DMS 273 (cell line): ENCODE results near the gene STK38.

ENCODE experiments used
- DNase-seq: peaks from one replicate; lab custom pipeline; 2025; ENCODE audit not compliant: unreplicated experiment; lab: John Stamatoyannopoulos, UW

STK38 gene

DNA sequence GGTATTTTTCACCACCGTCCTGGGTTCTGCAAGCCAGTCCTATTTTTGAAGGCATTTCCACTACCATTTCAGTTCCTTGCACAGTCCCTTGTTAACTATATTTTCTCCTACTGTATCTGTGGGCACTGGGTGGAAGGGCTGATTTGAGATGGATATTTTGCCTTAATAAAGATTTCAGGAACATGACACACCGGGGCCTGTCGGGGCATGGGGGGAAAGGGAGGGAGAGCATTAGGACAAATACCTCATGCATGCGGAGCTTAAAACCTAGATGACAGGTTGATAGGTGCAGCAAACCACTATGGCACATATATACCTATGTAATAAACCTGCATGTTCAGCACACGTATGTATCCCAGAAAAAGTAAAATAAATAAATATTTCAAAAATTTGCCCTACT is 22.4 kb downstream of the STK38 start:
- no peak for DNase-seq

DNA sequence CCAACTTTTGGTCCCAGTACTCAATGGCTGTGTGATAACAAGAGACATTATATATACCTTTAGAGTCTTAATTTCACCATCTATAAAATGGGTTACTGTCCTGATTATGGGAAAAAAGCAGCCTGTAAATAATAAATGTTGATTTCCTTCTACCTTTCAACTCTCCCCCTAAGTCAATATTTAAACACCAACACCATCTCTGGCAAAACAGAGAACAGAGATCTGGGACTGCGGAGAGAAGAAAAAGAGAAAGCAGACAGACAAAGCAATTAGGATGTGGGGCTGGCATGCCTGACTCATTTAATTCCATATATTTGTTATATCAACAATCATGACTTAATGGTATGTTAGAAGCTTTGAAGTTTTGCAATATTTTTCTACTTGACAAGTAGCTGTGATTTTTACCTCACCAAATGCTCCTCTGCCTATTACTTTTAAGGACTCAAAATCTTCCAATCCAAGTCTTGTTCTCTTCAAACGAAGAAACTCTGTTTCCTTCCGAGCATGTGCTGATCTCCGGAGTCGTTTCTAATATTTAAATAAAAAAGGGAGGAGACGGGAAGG is 23.3 kb downstream of the STK38 start:
- DNase-seq, result no peak

DNA sequence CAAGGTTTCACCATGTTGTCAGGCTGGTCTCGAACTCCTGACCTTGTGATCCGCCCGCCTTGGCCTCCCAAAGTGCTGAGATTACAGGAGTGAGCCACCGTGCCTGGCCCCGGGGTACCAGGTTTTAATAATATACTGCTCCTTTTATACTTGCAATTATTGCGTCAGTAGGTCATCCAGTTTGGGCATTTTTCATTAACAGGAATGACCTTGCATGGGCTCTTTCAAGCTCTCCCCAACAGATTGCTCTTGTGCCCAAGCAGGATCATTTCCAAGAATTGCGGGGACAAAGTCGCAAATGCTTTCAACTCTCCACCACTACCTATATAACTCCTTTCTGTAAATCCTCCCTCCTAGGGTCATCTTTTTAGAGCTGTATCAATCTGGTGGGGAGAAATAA is 23.8 kb downstream of the STK38 start:
- no peak for DNase-seq

DNA sequence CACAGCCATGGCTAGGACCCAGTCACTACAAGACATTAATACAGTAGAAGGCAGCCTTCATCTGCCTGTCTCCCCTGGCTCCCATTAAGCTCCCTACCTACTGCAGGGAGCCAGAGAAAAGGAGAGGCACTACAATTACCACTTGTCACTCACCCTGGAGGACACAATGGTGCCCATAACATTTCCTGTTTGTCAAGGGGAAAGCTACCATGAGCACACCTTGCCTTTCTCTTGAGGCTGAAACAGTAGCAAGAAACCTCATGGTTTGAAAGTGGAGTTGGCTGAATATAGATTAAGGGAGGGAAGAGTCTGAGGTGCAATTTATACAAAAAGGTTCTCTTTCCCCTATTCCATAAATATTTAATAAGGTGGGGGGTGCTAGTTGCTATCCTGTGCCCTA is 27.9 kb downstream of the STK38 start:
- DNase-seq, result no peak

DNA sequence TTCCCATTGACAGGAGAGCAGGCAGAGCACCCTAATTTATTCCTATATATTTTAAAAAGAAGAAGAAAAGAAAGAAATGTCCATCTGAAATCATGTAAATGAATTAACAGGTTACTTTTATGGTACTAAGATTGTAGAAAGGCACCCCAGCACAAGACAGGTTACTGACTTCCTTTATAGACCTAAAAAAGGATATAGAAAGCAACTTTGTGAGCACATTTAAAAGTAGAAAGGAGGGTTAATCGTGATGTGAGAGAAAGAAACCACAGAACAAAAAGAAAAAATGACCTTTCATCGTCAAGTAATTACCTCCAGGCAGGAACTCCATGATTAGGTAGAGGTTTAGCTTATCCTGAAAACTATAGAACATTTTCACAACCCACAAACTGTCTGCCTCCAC is 29.9 kb downstream of the STK38 start:
- no peak for DNase-seq

DNA sequence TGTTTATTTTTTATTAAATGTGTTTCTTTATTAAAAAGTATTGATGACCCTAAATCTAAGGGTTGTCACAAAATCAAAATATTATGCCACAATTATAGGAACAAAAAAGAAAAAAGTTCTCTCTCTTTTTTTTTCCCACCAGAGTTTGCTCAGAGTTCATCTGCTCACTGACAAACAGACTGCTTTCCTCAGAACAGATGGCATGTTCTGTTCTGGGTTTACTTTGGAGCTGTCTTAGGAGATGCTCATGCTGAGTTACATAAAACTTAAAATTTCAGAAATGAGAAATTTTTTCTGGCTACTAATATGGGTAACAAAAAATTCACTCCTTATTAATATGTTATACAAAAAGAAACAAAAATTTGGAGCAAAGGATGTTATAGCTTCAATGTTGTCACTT is 30.3 kb downstream of the STK38 start:
- peak; percentile 20 for DNase-seq

DNA sequence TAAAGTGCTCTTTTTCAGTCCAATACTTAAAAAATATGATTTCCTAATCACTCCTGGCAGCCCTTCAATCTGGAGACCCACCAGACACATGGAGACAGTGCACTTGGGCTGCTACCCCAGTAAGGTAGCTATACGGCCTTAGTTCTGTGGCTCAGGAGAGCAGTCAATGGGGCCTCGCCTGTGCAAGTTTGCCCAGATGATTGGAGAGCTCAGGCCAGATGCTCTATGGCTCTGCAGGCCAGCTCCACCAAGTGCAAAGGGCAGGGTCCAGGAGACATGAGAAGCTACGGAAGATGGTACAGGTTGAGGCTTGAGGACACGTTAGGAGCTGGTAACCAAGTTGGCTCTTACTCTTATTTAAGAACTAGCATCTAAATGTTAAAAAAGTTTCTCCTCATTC is 30.7 kb downstream of the STK38 start:
- peak; percentile 15 for DNase-seq

DNA sequence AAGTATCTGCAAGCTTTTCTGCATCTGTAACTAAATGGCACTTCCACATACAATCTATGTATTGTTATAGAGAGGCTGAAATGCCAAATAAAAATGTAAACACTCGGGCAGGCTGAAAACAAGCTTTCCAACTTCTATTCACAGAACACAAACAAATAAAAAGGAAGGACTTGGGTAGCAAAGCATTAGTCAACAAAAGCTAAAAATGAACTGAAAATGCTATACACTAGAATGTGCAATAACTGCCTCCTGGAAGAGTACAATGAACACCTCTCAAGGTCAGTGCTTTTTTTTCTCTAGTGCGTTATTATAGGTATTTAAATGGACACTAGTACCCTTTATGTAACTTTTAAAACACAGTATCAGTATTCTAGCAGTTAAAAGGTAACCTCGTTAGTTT is 31.4 kb downstream of the STK38 start:
- no peak for DNase-seq

DNA sequence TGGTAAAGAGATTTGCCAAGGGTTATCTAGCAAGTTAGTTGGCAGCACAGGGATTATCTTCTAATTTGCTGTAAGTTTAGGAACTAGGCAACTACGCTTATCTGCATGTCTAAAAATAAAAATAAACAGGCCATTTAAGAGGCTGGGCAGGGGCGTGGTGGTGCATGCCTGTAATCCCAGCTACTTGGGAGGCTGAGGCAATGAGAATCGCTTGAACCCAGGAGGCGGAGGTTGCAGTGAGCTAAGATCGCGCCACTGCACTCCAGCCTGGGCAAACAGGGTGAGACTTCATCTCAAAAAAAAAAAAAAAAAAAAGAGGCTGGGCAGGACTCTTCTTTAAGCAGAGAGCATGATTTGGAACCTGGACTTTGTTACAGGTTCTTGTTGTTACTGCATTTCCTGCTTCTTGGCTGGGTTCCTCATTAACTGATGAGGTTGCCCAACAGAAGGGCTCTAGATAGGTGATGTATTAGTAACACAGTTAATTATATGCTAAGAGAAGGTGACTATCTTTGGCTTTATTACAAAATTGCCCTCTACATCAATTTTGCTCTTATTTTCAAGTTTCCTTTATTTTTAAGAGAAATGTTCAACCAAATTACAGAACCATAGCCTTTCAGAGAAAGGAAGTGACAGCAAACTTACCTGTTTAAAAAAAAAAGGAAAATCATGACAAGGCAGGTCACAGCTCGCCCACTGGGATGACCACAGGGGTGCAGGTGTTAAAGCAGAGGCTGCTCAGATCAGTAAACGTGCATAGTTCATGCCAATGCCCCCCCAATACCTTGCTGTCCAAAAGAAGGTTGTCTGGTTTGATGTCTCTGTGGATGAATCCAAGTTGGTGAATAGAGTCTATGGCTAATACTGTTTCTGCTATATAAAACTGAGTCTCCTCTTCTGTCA is 32.5 kb downstream of the STK38 start:
- DNase-seq, result no peak

DNA sequence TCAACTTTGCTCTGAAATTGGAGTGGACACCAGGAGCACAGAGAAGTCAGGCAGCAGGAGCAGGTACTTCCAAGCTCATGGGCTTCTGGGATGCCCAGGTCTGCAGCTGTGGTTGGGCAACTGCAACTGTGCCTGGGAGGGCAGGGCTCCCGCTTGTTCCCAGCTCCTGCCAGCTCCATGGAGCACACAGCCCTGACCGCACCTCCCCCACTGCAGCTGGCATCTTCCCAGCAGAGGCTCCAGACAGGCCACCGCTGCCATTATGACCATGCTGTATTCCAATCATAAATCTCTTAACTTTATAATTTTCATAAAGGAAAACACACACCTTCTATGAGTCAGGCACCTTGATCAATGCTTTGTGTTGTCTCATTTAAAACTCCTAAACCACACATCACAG is 36.9 kb downstream of the STK38 start:
- no peak for DNase-seq

DNA sequence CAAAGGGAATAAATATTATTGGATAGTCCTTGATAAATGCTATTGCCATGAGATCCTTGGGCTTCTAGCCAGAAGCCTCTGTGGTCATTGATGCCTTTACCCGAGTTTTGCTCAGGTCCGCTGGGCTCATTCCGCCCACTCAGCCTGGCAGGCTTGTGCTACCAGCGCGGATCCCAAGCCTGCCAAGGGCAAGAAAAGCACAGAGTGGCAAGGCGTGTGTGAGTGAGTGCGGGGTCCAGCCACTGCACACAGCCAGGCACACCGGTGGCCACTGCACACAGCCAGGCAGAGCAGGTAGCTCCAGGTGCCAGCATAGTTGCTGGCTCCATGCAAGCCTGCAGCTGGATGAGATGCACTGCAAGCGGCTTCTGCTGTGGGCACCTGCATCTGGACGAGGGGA is 38.7 kb downstream of the STK38 start:
- no peak for DNase-seq

DNA sequence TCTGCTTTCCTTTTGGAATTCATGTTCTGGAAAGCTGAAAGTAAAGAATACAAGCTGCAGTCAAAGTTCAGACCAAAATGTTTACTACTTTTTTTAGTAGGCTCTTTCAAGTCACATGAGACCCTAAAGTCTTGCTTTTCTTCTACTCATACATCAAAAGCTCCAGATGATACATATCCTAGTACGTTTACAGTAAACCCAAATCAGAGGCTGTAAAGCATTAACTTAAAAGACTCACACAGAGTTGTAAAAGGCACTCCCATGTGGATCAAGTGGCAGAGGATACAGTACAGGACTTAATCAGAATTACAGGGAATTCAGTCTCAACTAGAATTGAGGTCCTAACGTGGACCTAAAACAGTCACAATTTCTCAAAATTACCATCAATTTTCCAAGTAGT is 40.7 kb downstream of the STK38 start:
- DNase-seq, result no peak

DNA sequence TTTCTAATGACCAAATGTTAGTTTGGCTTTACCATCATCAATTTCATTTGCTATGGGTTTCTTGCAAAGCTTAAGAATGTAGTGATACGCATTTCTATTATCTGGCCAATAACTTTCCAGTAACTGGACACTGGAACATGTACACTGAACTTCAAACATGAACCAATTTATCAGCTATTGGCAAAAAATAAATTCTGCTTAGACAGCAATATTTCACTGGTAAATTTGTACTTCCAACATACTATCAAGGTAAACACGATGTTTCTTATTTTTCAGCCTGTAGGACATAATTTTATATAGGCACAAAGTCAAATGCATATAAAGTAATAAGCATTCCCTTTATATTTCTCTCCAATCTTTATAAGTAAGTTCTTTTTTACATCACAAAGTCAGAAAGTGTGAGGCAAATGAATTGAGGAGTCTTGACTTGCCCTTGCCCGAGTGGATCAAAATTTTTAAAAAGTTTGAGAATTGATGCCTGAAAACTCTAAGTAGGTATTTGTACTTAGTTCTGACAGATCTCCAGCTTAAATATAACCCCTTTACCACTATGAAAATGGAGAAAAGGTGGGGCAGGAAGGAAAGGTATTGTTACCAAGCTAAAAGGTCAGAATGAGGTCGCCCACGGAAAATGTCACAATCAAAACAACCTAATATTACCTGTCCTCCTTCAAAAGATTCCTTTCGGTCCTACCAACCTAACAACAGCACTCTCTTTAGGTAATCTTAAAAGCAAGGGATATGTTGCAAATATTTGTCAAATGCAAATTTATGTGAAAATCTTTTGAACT is 41.3 kb downstream of the STK38 start:
- no peak for DNase-seq

DNA sequence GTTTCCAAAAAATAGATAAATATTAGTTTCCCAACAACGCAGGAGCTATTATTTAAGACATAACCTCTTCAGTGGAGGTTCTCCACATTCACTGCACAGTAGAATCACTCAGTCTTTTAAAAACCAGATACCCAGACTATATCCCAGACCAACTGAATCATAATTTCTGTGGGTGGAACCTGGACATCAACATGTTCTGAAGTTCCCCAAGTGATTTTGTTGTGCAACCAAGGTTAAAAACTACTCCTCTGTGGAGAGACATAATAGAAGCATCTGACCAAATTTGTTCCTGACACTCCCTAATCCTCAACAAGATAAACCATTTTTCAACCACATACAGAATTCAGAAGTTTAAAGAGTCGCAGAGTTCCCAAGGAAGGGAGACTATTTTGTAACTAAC is 42.3 kb downstream of the STK38 start:
- DNase-seq, result no peak

DNA sequence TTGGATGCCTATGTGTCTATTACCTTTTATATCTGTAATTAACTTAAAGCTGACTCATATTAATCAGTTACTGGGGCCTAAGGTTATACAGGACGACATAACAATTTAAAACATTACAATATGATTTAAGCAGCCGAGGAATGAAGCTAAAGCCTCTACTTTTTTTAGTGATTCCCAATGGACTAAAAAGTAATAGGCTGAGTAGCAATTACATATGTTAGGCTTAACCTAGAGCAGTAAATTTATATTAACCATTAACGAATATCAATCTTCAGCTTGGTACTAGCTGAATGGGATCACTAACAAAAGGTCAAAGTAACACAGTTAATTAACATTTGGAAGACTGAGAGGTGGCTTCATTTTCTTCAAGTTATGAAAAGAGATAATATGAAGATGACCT is 43.1 kb downstream of the STK38 start:
- no peak for DNase-seq

DNA sequence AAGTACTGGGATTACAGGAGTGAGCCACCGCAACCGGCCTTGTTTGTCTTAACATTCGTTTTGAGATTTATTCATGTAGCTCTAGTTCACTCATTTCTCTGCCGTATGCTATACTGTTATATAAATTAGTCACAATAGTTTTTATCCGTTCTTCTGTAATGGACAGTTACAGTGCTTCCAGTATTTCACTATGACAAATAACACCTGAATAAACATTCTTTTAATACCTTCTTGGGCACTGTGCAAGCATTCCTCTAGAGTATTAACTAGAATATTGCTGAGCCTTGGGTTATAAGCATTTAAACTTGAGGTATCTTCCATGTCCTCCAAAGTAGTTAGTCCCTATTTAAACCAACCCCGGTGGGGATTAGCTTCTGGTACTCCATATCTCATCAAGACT is 45.6 kb downstream of the STK38 start:
- no peak for DNase-seq

DNA sequence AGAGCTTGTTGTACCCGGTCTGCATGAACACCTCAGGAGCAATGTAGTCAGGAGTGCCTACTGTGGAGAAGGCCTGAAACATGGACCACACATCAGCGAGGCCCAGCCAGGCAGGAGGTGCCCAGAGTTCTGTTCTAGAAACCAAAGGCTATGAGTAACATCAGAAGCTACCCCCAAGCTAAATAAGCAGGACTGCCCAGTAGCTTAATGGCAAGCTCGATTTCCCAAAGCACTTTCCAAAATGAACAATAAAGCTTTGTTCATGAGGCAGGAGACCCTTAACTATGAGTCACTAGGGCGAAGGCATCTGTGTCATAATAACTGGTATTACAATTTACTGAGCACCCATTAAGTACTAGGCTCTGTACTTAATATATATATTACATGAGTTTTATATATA is 47.4 kb downstream of the STK38 start:
- DNase-seq, result no peak

DNA sequence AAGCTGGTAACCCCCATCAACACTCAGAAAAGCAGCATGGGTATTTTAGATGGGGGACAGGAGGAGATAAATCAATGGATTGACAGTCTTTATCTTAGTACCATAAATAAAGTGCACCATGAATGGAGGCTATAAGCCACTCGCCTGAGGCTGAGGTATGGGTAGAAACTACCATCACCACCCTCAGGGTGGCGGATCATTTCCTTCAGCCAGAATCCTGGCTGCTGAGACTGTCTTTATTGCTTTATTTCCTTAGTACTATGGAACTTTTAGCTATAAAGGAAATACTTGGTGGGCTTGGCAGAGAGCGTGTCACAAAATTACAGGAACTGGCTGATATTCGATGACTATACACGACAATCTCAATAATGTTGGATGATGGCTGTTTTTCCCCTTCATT is 52.2 kb downstream of the STK38 start:
- DNase-seq, result no peak

DNA sequence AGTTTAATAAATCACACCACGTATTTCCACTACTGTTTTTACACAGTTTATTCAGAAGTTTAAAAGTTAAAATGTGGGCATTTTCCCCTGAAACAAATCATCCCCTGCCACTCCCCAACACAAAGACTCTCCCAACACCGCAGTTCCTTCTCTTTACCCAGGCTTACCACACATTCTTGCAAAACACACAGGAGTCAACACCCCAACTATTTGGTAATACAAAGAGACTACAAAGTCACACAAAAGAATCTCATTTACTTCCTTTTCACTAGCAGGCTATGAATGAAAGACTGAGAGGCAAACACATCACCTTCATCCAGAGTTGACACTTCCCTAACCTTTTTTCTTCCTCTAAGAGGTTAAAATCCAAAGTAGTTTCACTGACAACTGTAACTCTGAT is 53.4 kb downstream of the STK38 start:
- no peak for DNase-seq

DNA sequence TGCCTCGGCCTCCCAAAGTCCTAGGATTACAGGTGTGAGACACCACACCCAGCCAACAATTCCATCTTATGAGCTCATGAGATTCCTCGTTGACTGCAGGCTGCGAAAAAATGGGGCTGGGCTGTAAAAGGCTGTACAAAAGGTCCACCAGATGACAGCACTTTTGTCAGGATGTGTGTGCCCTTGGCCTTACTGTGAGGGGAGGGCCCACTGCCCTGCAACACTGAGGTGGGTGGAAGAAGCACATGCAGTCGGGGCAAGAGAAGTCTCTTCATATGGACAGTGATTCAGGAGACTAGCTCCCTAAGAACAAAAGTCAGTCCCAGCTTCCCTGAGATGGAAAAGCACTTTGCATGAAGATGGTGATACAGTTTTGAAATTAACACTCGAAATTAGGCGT is 54.0 kb downstream of the STK38 start:
- no peak for DNase-seq

DNA sequence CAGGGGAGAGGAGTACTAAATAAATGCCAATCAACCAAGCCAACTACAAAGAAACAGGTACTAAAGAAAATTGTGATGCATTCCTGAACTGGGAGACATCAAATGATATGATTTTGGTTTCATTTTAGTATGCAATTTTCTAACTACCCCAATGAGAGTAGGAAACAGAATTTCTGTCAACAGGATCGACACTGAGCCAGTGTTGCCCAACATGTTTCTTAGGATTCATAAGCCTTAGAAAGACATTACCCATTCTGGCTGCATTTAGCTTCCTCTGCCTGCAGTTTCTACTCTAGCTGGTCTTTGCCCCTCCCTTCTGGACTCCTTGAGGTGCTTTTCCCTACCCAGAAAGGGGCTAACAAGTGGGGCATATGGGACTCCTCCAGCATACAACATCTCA is 54.7 kb downstream of the STK38 start:
- no peak for DNase-seq

DNA sequence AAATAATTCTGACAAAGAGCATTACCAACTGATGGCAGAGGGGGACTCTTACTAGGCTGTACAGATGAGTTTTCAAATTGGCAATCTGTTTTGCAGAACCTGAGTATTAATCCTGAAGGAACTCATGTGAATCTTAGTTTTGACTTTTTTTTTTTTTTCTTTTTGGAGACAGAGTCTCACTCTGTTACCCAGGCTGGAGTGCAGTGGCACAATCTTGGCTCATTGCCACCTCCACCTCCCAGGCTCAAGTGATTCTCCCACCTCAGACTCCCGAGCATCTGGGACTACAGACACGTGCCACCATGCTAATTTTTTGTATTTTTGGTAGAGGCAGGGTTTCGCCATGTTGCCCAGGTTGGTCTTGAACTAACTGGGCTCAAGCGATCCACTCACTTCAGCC is 55.2 kb downstream of the STK38 start:
- peak; percentile 40 for DNase-seq
